Globus pallidus (tissue), 1 donor: ENCODE results near the gene PIN1.

Source experiments
- DNase-seq: peaks from one replicate; pipeline ENCODE4 v3.0.0-alpha.2; 2015; ENCODE audit warnings: low spot score

The PIN1 gene

DNA sequence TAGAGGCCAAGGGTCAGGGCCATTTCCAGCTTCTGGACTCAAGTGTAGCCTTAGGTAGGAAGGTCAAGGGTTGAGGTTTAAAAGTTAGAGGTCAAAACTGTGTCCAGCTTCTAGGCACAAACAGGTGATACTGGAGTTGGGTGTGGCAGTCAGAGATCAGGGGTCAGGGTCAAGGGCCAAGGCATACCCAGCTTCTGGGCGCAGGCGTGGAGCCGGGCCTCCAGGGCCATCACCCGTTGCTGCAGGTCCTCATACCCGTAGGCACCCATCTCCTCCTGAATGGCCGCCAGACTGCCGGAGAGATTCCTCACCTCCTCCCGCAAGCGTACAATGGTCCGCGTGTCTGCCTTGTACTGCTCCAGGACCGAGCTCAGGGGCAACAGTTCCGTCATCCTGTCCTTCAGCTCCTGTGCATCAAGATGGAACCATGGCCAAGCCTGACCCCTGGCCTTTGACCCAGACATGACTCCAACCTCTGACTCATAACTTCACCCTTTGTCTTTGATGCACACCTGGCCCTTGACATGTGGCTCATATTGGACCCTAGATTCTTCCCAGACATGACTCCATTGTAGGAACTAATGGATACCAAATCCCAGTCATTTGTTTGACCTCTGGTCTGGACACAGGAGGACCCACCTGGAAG lies 22.1 kb downstream of the PIN1 start:
- no peak for DNase-seq

DNA sequence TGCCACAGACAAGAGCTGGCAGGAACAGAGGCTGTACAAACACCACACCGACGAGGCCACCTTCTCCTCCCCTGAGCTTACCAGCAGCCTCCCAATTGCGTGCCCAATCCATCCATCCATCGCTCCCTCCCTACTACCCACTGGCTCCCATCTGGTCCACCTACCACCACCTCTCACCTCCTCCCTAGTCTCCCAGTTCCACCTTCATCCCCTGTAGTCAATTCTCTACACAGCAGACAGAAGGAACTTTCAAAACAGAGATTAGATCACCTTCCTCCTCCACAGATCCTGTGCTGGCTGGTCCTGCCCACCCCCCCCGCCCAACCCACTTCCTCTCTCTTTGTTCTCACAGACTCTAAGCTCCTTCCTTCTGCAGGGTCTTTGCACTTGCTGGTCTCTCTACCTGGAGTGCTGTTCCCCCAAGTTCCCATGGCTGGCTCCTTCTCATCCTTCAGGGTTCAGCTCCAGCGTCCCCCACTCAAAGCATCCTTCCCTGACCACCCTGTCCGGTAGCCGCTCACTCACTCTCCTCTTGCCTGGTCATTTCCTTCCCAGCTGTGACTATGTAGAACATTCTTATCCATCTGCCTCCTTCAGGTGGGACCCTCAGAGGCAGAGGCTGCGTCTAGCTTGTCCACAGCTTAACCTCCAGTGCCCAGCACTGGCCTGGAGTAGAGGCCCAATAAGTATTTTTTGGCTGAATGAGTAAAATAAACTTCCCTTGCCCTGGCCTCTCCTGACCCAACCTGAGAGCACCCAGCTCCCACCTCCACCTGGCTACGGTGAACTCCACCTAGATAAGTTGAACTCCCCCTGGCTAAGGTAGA lies 23.0 kb downstream of the PIN1 start:
- DNase-seq: no peak

DNA sequence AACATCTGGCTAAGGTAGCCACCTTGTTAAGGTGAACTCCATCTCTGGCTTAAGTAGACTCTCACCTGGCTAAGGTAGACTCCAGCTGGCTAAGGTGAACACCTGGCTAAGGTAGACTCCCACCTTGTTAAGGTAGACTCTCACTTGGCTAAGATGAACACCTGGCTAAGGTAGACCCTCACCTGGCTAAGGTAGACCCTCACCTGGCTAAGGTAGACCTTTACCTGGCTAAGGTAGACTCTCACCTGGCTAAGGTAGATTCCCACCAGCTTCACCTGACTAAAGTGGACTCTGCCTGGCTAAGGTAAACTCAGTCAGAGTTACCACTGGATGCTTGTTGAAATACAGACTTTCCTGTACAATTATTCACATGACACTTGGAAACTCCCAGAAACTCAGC lies 23.6 kb downstream of the PIN1 start:
- DNase-seq: no peak

DNA sequence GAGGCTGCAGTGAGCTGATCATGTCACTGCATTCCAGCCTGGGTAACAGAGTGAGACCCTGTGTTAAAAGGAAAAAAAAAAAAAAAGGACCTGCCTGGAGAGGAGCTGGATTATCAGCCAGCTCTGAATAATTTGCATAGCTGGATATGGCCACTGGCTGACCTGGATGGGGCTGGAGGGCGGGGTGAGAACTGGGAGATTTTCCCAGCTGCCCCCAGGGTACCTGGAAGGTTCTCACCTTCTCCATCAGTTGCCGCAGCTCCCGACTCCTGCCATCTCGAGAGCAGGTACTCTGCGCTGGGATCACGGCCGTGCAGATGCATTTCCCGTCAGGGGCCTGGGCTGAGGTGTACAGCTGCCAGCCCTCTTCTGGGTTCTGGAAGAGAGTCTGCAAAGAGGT lies 25.3 kb downstream of the PIN1 start:
- no peak for DNase-seq

DNA sequence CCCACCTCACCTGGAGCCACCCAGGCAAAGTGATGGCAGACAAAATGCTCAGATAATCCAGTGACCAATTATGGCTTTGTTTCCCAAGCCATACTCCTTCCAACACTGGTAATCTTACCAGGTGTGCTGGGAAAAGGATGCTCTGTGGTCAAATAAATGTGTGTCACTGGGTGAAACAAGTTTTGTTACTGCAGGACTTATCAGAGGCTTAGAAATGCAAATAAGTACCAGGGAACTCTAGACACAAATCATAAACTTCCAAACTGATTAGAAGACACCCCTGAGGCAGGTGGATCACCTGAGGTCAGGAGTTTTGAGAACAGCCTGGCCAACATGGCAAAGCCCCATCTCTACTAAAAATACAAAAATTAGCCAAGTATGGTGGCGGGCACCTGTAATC lies 26.4 kb downstream of the PIN1 start:
- DNase-seq: no peak

DNA sequence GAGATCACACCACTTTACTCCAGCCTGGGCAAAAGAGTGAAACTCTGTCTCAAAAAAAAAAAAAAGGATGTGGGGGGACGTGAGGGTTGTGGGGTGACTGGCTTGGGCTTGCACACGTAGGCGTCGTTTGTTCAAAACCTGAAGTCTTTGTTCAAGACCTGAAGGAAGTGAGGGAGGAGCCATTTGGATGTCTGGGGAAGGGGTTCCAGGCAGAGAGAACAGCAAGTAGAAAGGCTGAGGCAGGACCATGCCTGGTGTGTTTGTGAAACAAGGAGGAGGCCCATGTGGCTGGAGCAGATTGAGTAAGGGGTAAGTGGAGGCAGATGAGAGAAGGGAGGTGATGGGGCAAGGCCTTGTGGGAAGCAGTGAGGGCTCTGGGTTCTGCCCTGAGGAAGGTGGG lies 27.8 kb downstream of the PIN1 start:
- DNase-seq: no peak

DNA sequence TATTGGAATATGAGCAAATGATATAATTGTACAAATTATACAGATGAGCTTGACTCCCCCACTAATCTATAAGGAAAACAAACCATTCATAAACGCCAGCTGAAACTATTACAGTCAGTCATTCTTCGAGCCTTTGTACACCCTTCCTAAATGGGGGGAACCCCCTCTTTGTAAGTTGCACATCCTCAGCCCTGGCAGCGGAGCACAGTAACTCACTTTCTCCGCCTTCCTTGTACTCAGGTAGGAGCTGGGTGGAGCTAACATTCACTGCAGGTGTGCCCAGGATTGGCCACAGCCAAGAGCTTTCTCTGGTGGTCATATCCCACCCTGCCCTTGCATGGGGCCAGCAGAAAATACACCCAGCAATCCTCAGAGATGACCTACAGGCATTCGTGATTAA lies 28.6 kb downstream of the PIN1 start:
- DNase-seq: no peak

DNA sequence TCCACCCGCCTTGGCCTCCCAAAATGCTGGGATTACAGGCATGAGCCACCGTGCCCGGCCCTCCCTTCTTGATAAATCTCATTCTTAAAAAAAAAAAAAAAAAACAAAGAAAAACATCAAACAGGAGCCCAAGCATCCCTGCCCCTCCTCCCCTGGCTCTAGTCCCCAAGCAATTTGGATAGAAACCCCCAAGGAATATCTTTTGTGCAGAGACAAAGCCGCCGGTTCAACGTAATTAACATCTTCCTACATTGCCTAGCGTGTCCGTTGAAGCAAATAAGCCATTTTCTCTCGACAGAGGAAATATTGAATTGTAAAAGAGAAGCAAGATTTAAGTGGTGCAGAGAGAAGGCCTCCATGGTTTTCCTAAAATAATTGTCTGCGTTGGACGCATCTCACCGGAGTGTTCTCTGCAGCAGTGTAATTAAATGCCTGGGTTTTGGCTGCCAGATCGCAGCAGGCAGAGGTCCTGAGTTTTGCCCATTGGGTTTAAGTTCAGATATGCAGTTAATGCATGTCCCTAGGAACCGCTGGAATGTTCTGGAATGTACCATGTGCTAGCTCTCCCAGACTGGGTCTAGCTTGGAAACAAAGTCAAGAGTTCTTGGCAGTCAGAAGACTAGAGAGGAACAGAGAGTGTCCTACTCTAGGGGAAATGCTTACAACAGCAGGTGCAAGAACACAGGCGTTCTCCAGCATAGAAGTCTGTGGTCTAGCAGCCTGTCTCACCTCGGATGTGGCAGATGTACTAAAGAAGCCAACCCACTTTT lies 30.8 kb downstream of the PIN1 start:
- DNase-seq: no peak

DNA sequence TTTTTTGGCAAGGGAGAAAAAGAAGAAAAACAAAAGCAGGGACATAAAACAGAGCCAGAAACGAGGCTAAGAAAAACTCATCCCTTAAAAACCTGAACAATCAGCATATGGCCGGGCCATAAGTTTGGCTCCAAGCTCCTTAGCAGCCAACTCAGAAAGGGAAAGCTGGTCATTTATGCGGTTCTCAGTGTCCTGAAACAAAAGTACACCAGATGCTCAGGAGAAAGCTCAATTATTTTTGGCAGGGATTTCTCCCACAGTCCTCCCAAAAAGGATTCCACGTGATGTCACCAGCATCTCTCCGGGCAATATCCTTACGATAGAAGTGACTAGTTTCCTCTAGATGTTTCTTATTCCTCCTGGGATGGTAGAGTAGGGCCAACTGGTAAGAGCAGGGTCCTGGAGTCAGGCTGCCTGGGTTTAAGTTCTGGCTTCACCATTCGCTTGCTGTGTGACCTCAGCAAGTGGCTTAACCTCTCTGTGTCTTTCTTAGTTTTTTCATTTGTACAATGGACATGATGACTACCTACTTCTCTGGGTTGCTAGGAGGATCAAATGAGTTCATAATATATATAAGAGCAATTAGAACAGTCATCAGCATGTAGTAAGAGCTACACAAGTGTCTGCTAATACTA lies 34.0 kb downstream of the PIN1 start:
- DNase-seq: no peak

DNA sequence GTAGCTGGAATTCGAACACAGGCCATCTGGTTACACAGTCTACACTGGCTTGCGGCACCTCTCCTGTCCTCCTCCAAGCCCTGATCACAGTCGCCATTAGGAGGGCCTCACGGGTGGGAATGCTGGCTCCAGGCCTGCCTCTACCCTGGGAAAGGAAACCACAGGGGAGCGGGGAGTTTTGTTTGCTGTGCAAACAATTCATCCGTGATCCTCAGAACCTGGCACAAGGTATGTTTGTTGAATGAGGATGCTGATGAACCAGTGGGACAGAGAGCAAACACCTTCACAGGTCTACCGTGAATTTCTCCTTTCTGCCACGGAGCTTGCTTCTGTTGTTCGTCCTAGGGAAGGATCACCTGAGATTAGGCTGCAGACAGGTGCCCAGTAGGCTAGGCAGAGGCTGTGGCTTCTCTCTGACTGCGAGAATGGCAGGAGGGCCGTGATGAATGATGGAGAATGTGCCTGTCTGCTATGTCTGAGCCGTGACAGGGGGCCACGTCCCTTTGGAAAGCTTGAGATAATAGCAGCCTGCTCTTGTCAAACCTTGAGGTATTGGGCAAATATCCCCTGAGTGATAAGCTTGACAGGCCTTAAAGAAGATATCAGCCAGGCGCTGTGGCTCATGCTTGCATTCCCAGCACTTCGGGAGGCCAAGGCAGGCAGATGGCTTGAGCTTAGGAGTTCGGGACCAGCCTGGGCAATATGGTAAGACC lies 36.7 kb downstream of the PIN1 start:
- DNase-seq: no peak

DNA sequence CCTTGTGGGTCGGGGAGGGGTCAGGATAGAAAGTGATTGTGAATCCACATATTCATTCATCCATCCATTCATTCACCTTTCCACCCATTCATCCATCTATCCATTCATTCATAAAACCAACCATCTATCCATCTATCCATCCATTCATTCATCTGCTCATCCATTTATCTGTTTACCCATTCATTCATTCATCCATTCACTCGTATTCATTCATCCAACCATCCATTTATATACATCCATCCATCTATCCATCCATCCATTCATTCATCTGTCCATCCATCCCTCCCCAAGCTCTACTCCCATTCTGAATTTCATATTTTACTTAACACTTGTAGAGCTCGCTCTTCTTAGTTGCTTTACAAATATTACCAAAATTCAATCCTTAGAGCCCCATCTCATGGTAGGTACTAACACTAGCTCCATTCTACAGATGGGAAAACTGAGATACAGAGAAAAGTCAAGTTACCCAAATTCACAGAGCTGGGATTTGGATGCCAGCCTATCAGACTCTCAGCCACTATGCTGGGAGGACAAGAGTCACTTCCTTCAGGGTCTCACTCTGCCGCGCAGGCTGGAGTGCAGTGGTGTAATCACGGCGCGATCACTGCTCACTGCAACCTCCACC lies 37.6 kb downstream of the PIN1 start:
- DNase-seq: no peak

DNA sequence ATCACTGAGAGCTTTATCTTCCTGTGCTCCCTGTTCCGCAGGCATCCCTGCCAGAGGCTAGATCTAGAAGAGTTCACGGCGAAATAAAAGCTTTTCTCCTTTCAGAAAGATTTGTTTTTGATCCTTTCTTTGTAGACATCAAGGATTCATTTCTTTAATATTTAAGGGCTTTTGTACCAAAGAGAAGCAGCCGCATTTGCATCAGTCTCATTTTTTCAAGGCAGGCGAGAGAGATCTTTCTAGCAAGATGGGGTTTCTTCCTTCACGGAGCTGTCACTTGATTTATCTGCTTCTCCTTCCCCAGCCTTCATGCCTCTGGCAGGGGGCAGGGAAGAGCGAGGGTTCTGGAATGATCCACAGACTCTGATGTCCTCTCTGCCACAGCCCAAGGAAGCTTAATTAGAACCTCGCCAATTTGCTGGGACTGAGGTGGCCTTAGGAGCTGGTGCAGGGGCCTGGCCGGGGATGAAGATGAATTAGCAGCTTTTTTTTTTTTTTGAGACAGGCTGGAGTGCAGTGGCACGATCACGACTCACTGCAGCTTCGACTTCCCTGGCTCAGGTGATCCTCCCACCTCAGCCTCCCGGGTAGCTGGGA lies 40.0 kb downstream of the PIN1 start:
- no peak for DNase-seq

DNA sequence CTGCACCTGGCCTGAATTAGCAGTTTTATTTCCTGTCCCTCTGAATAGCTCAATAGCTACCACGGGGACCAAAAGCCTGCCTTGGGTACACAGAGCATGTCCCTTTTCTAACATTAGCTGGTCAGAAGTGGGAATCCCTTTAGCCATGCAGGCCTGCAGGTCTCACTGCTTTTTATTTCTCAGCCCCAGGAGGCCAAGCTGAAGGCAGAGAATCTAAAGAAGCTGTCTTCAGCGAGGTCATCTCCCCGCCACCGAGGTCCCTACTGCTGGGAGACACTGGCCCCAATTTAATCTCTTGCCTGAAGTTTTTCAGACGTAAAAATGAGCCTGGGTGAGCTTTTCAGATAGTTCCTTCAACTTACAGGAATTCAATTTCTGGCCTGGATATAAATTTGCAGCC lies 40.7 kb downstream of the PIN1 start:
- no peak for DNase-seq

DNA sequence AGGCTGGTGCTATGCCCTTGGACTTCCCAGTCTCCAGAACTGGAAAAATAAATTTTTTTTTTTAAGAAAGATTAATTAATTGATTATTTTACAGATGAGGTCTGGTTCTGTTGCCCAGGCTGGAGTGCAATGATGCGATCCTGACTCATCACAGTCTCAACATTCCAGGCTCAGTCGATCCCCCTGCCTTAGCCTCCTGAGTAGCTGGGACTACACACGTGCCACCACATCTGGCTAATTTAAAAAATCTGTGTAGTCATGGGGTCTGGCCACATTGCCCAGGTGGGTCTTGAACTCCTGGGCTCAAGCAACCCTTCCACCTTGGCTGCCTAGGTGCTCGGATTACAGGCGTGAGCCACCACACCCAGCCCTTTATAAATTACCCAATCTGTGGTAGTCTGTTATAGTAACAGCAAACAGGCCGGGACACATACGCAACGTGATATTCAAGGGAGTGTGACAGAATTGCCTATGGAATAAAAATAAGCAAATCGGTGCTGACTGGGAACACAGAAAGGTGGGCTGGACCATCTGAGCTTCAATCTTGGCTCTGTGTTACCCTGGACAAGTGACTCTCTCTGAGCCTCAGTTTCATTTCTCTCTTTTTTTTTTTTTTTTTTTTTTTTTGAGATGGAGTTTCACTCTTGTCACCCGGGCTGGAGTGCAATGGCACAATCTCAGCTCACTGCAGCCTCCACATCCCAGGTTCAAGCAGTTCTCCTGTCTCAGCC lies 42.8 kb downstream of the PIN1 start:
- no peak for DNase-seq

DNA sequence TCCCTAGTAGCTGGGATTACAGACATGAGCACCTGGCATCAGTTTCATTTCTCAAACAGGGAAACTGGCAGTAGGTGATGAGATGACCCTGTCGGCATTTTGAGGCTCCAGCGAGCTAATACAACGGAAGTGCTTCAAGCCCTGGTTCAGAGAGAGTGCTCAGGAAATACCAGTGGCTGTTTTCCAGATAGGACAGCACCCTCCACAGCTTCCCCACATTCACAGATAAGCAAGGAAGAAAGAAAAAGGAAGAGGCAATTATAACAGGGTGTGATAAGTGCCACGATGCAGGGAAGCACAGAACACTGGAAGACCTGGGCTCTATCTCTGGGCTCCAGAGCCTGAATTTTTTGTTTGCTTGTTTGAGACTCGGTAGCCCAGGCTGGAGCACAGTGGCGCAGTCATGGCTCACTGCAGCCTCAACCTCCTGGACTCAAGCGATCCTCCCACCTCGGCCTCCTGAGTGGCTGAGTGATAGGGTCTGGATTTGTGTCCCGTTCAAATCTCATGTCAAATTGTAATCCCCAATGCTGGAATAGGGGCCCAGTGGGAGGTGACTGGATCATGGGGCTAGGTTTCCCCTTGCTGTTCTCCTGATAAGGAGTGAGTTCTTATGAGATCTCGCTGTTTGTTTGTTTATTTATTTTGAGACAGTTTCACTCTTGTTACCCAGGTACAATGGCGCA lies 43.5 kb downstream of the PIN1 start:
- no peak for DNase-seq

DNA sequence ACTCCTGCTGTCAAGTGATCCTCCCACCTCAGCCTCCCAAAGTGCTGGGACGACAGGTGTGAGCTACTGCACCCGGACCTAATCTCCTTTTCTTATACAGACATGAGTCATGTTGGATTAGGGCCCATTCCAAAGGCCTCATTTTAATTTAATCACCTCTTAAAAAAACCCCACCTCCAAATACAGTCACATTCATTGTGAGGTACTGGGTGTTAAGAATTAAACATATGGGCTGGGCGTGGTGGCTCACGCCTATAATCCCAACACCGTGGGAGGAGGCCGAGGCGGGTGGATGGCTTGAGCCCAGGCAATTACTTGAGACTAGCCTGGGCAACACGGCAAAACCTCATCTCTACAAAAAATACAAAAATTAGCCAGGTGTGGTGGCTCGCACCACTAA lies 46.6 kb downstream of the PIN1 start:
- DNase-seq: no peak

DNA sequence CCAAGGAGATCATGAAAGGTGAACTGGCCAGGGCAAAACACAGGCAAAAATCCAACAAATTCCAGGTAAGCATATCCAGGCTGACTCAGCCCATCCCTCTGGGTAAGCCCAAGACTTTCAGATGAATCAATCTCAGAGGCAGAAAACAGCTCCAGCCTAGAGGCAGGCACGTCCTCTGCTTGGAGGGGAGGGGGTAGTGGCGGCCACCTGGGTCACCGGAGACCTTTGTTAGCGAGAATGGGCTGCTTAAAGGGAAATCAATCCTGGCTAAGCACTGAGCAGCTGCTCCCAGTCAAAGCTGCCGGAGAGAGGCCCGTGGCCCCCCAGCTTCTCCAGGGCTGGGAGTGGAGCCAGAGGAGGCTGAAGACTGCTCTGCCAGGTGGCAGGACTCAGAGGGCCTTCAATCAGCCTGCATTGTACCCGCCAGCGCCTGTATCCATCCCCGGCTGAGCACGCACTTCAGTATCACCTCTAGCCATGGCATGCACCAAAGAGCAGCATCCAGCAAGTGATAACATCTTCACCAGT lies 48.2 kb downstream of the PIN1 start:
- DNase-seq: no peak

DNA sequence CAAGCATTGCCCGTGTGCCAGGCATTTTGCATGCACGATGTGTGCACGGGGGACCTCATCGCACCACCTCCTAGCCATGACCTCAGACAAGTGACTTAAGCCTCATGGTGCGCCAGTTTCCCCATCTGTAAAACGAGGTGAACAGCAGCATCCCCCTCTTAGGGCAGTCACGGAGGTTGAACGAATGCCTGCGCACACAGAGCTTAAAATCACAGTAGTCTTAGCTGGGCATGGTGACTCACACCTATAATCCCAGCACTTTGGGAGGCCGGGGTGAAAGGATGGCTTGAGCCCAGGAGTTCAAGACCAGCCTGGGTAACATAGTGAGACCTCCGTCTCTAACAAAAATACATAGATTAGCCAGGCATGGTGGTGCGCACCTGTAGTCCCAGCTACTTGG lies 48.6 kb downstream of the PIN1 start:
- no peak for DNase-seq

DNA sequence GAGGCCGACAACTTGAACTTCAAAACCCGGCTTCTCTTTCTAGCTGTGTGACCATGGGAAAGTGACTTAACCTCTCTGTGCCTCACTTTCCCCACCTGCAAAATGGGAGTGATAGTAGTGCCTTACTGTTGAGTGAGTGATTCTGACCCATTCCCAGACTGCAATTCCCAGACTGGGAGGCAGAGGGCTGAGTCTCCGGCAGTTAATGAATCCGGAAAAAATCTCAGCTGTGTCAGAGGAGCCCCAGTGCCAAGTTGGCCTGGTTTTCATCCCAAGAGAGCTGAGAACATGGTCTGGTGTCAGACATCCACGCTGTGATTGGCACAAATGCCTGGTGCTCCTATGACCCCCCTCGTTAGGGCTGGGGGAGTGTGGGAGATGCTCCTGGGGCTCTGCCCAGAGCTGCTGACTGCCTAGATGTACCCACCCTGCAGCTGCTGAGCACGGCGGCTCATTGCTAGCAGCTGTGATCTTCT lies 50.0 kb downstream of the PIN1 start:
- peak; percentile 54 for DNase-seq
